ENCODE measurements around the gene CYP20A1. TPM values are rescaled to one million over a fixed set of nuclear protein-coding genes. Genes with fewer than 3 reads are reported as not detected.

Gene CYP20A1
- total RNA-seq, 2 experiments from 2014 or later: 21.3 to 22.0 TPM

DNA sequence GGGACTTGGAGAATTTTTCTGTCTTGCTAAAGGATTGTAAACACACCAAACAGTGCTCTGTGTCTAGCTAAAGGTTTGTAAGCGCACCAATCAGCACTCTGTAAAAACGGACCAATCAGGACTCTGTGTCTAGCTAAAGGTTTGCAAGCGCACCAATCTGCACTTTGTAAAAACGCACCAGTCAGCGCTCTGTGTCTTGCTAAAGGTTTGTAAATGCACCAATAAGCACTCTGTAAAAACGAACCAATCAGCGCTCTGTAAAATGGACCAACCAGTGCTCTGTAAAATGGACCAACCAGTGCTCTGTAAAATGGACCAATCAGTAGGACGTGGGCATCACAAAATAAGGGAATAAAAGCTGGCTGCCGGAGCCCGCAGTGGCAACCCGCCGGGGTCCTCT is 105.8 kb downstream of the CYP20A1 start:
- ChIA-PET POLR2A (no interaction called here), CTCF (interaction anchor here (0.6 kb wide), 1 partner anchor 23 kb away, joined by 3 read pairs; no protein-coding TSS in a partner anchor)

DNA sequence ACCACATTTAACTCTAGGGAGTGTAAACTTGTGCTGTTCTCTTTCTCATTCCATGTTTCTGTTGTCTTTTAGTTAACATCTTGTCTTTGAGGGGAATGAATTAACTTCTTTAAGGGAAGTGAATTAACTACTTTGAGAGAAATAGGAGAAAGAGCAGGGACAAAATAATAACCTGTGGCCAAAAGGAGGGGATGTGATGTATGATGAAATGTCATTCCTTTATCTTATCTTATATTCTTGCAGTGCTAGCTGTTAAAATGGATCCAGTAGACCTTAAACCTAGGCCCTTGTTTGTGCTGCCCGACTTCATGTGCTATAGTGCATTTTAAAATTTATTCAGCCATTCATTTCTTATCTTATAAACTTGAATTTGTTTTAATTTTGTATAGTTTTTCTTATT is 107.8 kb downstream of the CYP20A1 start:
- ChIA-PET POLR2A (no interaction called here), CTCF (no interaction called here)

DNA sequence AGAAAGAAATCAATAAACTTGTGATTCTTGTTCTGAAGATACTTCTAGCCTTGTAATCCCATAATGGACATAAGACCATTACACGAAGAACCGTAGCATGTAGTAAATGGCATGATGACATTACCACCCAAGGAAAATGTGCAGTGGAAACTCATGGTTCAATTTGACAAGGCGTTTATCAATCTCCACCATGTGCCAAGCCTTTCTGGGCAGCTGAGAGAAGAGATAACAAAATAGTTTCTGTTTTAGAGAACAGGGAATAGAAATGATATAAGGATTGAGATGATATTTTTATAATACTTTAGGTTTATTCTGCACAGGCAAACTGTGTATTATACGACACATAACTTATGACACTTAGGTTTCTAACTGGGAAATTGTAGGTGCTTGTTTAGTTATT is 108.6 kb downstream of the CYP20A1 start:
- ChIA-PET POLR2A (no interaction called here), CTCF (no interaction called here)

GRCh38 chr2:203352604-203353255 is 113.9 kb downstream of the CYP20A1 start:
- POLR2A ChIA-PET: no interaction called here
- CTCF ChIA-PET: no interaction called here

DNA sequence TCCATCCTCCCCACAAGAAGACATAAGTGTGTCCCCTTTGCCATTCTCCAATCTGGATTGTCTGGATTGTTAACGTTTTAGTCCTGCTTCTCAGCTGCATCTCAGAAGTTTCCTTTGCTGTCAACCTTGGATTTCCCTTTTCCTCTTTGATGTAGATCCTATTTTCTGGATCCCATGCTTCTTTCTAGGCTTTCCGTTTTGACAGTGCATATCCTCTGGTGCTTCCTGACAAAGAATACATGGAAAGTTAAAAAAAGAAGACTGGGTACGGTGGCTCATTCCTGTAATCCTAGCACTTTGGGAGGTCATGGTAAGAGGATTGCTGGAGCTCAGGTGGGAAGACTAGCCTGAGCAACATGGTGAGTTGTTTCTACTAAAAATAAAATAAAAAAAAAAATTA is 116.1 kb downstream of the CYP20A1 start:
- ChIA-PET POLR2A (no interaction called here), CTCF (no interaction called here)

Other genes with a start within 250 kb of the CYP20A1 start
- gene NBEAL1, start 224.1 kb upstream of the CYP20A1 start, total RNA-seq: 1 to 10 TPM; 9.8 to 10.0 TPM
- gene ABI2, start 89.4 kb downstream of the CYP20A1 start, total RNA-seq: 10 to 100 TPM; 31.3 to 35.2 TPM